ENCODE measurements around the gene NTSR1.

The NTSR1 gene

GRCh38 chr20:62696989-62697388 is 11.6 kb upstream of the NTSR1 start:
- H3K4me3 ChIP-seq (ENCODE audit: control insufficient read depth, low read depth, low read length) = no peak overlapping the region
- DNase-seq (ENCODE audit: low read depth) = no peak
- TF ChIP-seq CTCF (conservative IDR thresholded peaks at IDR 0.05; ENCODE audit: control insufficient read depth, insufficient read depth, low read depth, low read length) = no peak

GRCh38 chr20:62697468-62697912 is 11.1 kb upstream of the NTSR1 start:
- DNase-seq (ENCODE audit: low read depth) = no peak
- no peak for TF ChIP-seq CTCF (conservative IDR thresholded peaks at IDR 0.05; ENCODE audit: control insufficient read depth, insufficient read depth, low read depth, low read length)
- H3K4me3 ChIP-seq (ENCODE audit: control insufficient read depth, low read depth, low read length) = no peak overlapping the region

GRCh38 chr20:62698231-62698630 is 10.4 kb upstream of the NTSR1 start:
- no peak for DNase-seq (ENCODE audit: low read depth)
- no peak overlapping the region for H3K4me3 ChIP-seq (ENCODE audit: control insufficient read depth, low read depth, low read length)
- TF ChIP-seq CTCF (conservative IDR thresholded peaks at IDR 0.05; ENCODE audit: control insufficient read depth, insufficient read depth, low read depth, low read length) = no peak

- no peak overlapping the region for H3K4me3 ChIP-seq (ENCODE audit: control insufficient read depth, low read depth, low read length)
- no peak for DNase-seq (ENCODE audit: low read depth)
- TF ChIP-seq CTCF (conservative IDR thresholded peaks at IDR 0.05; ENCODE audit: control insufficient read depth, insufficient read depth, low read depth, low read length) = no peak
Measured at GRCh38 chr20:62699296-62699695, 9.3 kb upstream of the NTSR1 start.

- no peak for DNase-seq (ENCODE audit: low read depth)
- TF ChIP-seq CTCF (conservative IDR thresholded peaks at IDR 0.05; ENCODE audit: control insufficient read depth, insufficient read depth, low read depth, low read length) = no peak
Measured at GRCh38 chr20:62699741-62700140, 8.9 kb upstream of the NTSR1 start.

GRCh38 chr20:62700261-62700930 is 8.2 kb upstream of the NTSR1 start:
- DNase-seq (ENCODE audit: low read depth) = no peak
- H3K4me3 ChIP-seq (ENCODE audit: control insufficient read depth, low read depth, low read length) = no peak overlapping the region
- TF ChIP-seq CTCF (conservative IDR thresholded peaks at IDR 0.05; ENCODE audit: control insufficient read depth, insufficient read depth, low read depth, low read length) = no peak

More at GRCh38 chr20:62699741-62700140, 8.9 kb upstream of the NTSR1 start:
- no peak overlapping the region for H3K4me3 ChIP-seq (ENCODE audit: control insufficient read depth, low read depth, low read length)
